ENCODE data around the gene MEF2A.
"Not testable (repeated sequence)": the region's sequence is repeated elsewhere in the genome, so short reads cannot be mapped to it uniquely, and the experiment has no call there.

The MEF2A gene

GRCh38 chr15:99565299-99566156 lies at the start of gene MEF2A:
Gene MEF2A (plus strand): TSS chr15:99565984. CDS start chr15:99633120, 67,136 bp downstream.
- DNase-seq: peak; percentile 93

- DNase-seq: no peak
Measured at GRCh38 chr15:99518191-99518590, 47.6 kb upstream of the MEF2A start.

GRCh38 chr15:99519366-99519765 lies 46.4 kb upstream of the MEF2A start:
- not testable (repeated sequence) for DNase-seq

GRCh38 chr15:99522288-99522687 lies 43.5 kb upstream of the MEF2A start:
- DNase-seq: no peak

GRCh38 chr15:99526176-99526575 lies 39.6 kb upstream of the MEF2A start:
- DNase-seq: no peak

GRCh38 chr15:99526671-99527070 lies 39.1 kb upstream of the MEF2A start:
- no peak for DNase-seq

GRCh38 chr15:99536422-99537040 lies 29.3 kb upstream of the MEF2A start:
- DNase-seq: no peak

GRCh38 chr15:99537344-99537743 lies 28.4 kb upstream of the MEF2A start:
- DNase-seq: no peak

GRCh38 chr15:99538261-99538660 lies 27.5 kb upstream of the MEF2A start:
- DNase-seq: no peak

GRCh38 chr15:99542828-99543227 lies 23.0 kb upstream of the MEF2A start:
- DNase-seq: no peak

- DNase-seq: no peak
Measured at GRCh38 chr15:99545605-99546004, 20.2 kb upstream of the MEF2A start.

GRCh38 chr15:99546441-99547100 lies 19.2 kb upstream of the MEF2A start:
- no peak for DNase-seq

GRCh38 chr15:99547517-99547916 lies 18.3 kb upstream of the MEF2A start:
- no peak for DNase-seq

GRCh38 chr15:99550077-99550476 lies 15.7 kb upstream of the MEF2A start:
- no peak for DNase-seq

GRCh38 chr15:99552111-99552510 lies 13.7 kb upstream of the MEF2A start:
- no peak for DNase-seq

- DNase-seq: no peak
Measured at GRCh38 chr15:99554880-99555488, 10.8 kb upstream of the MEF2A start.

- no peak for DNase-seq
Measured at GRCh38 chr15:99556011-99556410, 9.8 kb upstream of the MEF2A start.

GRCh38 chr15:99556578-99556977 lies 9.2 kb upstream of the MEF2A start:
- no peak for DNase-seq

GRCh38 chr15:99558084-99558483 lies 7.7 kb upstream of the MEF2A start:
- DNase-seq: no peak

- no peak for DNase-seq
Measured at GRCh38 chr15:99558571-99558970, 7.2 kb upstream of the MEF2A start.

- DNase-seq: no peak
Measured at GRCh38 chr15:99561476-99562230, 4.1 kb upstream of the MEF2A start.

- no peak for DNase-seq
Measured at GRCh38 chr15:99562238-99562637, 3.5 kb upstream of the MEF2A start.
